ENCODE measurements around the gene GCSAML.
"Not testable (repeated sequence)": the region's sequence is repeated elsewhere in the genome, so short reads cannot be mapped to it uniquely, and the experiment has no call there.

GCSAML gene

GRCh38 chr1:247548769-247549182 lies at the start of gene GCSAML:
Gene GCSAML, plus strand, starts transcription at chr1:247549134. Its CDS starts 58 bp downstream, at chr1:247549192.
- DNase-seq (ENCODE audit: low spot score) = no peak

GRCh38 chr1:247500865-247501264 lies 48.1 kb upstream of the GCSAML start:
- DNase-seq (ENCODE audit: low spot score) = no peak

- DNase-seq (ENCODE audit: low spot score) = no peak
These were observed 42.1 kb upstream of the GCSAML start for GRCh38 chr1:247506831-247507230.

- no peak for DNase-seq (ENCODE audit: low spot score)
These were observed 30.9 kb upstream of the GCSAML start for GRCh38 chr1:247517795-247518612.

- no peak for DNase-seq (ENCODE audit: low spot score)
These were observed 30.4 kb upstream of the GCSAML start for GRCh38 chr1:247518613-247518891.

- not testable (repeated sequence) for DNase-seq (ENCODE audit: low spot score)
These were observed 27.0 kb upstream of the GCSAML start for GRCh38 chr1:247521886-247522285.

GRCh38 chr1:247528812-247529474 lies 20.0 kb upstream of the GCSAML start:
- DNase-seq (ENCODE audit: low spot score) = no peak

GRCh38 chr1:247529771-247530355 lies 19.1 kb upstream of the GCSAML start:
- no peak for DNase-seq (ENCODE audit: low spot score)

GRCh38 chr1:247530785-247531184 lies 18.1 kb upstream of the GCSAML start:
- no peak for DNase-seq (ENCODE audit: low spot score)

GRCh38 chr1:247531937-247532336 lies 17.0 kb upstream of the GCSAML start:
- no peak for DNase-seq (ENCODE audit: low spot score)

- no peak for DNase-seq (ENCODE audit: low spot score)
These were observed 13.5 kb upstream of the GCSAML start for GRCh38 chr1:247535402-247535801.

- DNase-seq (ENCODE audit: low spot score) = no peak
These were observed 12.6 kb upstream of the GCSAML start, which contains the start of gene OR2C3 for GRCh38 chr1:247536340-247536739. Gene OR2C3, minus strand, starts transcription at chr1:247536440. Its CDS starts 3,929 bp downstream, at chr1:247532511.

GRCh38 chr1:247538561-247538960 lies 10.4 kb upstream of the GCSAML start:
- no peak for DNase-seq (ENCODE audit: low spot score)

GRCh38 chr1:247539215-247539614 lies 9.7 kb upstream of the GCSAML start:
- no peak for DNase-seq (ENCODE audit: low spot score)

GRCh38 chr1:247540581-247540980 lies 8.4 kb upstream of the GCSAML start:
- DNase-seq (ENCODE audit: low spot score) = no peak

GRCh38 chr1:247542811-247543210 lies 6.1 kb upstream of the GCSAML start:
- no peak for DNase-seq (ENCODE audit: low spot score)

GRCh38 chr1:247548092-247548491 lies 842 bp upstream of the GCSAML start:
- no peak for DNase-seq (ENCODE audit: low spot score)

GRCh38 chr1:247551721-247552120 lies 2.8 kb downstream of the GCSAML start:
- DNase-seq (ENCODE audit: low spot score) = no peak

- no peak for DNase-seq (ENCODE audit: low spot score)
These were observed 3.3 kb downstream of the GCSAML start for GRCh38 chr1:247552231-247552630.

GRCh38 chr1:247557926-247558674 lies 9.2 kb downstream of the GCSAML start:
- no peak for DNase-seq (ENCODE audit: low spot score)

GRCh38 chr1:247561711-247562110 lies 12.8 kb downstream of the GCSAML start:
- no peak for DNase-seq (ENCODE audit: low spot score)

- no peak for DNase-seq (ENCODE audit: low spot score)
These were observed 13.3 kb downstream of the GCSAML start for GRCh38 chr1:247562198-247562597.

All from CD4-positive, alpha-beta T cell treated with Interleukin-15 for 4 hours (primary cell).